ENCODE data around the gene OASL.

Gene OASL

DNA sequence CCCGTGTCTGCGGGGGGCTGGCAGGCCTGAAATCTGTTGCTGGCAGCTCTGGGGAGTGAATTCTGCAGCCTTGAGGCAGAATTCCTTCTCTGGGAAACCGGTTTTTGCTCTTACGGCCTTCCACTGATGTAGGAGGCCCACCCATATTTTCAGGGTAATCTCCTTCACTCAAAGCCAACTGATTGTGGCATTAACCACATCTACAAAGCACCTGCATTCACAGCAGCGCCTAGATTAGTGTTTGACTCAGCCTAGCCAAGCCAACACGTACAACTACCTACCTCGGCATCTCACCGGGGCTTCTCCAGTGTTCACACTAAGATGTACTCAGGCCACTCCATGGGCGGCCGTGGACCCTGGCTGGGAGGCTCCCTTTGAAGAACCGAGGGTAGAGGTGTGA is 38.5 kb downstream of the OASL start:
- no peak for DNase-seq (ENCODE audit: low read depth, low spot score)
- Histone ChIP-seq H3K4me1 (ENCODE audit: control insufficient read depth, insufficient read depth, low read length) (peaks cover 3% of the 10 kb centered on the region; the same call in 1 of the 2 replicates), H3K27me3 (ENCODE audit: control insufficient read depth, insufficient read depth, low read length) (no peaks in the 10 kb centered on the region), H3K27ac (ENCODE audit: low read length) (no peak overlapping the region), H3K9me3 (ENCODE audit: control insufficient read depth, insufficient read depth, low read length) (no peaks in the 10 kb centered on the region), H3K4me3 (ENCODE audit: low read length) (no peak overlapping the region), H3K36me3 (ENCODE audit: control insufficient read depth, insufficient read depth, low read length) (peaks cover 13% of the 10 kb centered on the region)
- WGBS (ENCODE audit: insufficient coverage, insufficient read length) = no CpG with 5 or more reads among the region's 11 CpGs

DNA sequence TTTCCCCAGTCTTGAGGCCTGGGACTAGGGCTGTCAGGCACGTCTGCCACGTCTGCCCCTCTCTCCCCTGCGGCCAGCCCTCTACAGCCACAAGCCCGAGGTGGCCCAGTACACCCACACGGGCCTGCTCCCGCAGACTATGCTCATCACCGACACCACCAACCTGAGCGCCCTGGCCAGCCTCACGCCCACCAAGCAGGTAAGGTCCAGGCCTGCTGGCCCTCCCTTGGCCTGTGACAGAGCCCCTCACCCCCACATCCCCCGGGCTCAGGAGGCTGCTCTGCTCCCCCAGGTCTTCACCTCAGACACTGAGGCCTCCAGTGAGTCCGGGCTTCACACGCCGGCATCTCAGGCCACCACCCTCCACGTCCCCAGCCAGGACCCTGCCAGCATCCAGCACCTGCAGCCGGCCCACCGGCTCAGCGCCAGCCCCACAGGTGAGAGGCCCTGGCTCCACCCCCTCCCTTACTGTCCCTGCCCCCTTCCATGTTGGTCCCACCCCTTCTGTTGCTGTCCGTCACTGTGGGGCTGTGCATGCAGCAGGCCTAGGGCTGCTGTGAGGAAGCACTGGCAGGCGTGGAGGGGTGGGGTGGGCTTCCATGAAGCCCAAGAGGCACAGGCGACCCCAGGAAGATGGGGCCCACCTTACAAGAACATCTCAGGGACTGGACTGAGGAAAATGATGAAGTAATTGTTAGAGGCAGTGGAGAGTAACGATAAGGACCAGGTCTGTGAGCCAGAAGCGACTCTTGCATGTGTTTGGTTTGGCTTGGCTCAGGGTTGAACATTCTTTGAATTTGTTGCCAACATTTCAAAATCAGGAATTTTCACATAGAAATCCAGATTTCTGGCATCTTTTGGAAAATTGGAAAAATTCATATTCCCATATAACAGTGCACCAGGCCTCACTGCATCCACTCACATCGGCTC is 39.6 kb downstream of the OASL start:
- no CpG with 5 or more reads among the region's 23 CpGs for WGBS (ENCODE audit: insufficient coverage, insufficient read length)
- Histone ChIP-seq H3K27me3 (ENCODE audit: control insufficient read depth, insufficient read depth, low read length) (no peaks in the 10 kb centered on the region), H3K4me3 (ENCODE audit: low read length) (no peak overlapping the region; the same call in 1 of the 2 replicates), H3K4me1 (ENCODE audit: control insufficient read depth, insufficient read depth, low read length) (peaks cover 3% of the 10 kb centered on the region; the same call in 1 of the 2 replicates), H3K9me3 (ENCODE audit: control insufficient read depth, insufficient read depth, low read length) (no peaks in the 10 kb centered on the region), H3K27ac (ENCODE audit: low read length) (no peak overlapping the region), H3K36me3 (ENCODE audit: control insufficient read depth, insufficient read depth, low read length) (peaks cover 9% of the 10 kb centered on the region)
- no peak for DNase-seq (ENCODE audit: low read depth, low spot score)

DNA sequence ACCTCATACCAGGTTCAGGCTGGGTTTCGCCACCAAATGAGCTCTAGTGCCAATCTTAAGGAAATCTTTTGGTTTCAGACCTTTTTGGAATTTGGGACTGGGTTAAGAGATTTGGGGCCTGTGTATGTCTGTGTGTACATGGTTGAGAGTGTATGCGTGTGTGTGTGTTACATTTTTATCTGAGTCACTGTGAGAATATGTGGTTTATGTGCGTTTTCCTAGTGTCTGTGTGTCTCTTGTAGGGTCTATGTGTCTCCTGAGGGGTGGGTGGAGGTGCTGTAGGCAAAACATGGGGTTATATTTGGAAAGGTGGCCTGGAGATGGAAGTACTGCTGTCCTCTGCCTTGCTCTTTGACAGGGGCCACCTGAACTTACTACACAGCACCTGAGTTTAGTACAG is 40.6 kb downstream of the OASL start:
- no peak for DNase-seq (ENCODE audit: low read depth, low spot score)
- Histone ChIP-seq H3K9me3 (ENCODE audit: control insufficient read depth, insufficient read depth, low read length) (no peaks in the 10 kb centered on the region), H3K27me3 (ENCODE audit: control insufficient read depth, insufficient read depth, low read length) (no peaks in the 10 kb centered on the region), H3K36me3 (ENCODE audit: control insufficient read depth, insufficient read depth, low read length) (peaks cover 2% of the 10 kb centered on the region; the same call in 1 of the 2 replicates), H3K4me3 (ENCODE audit: low read length) (no peak overlapping the region), H3K4me1 (ENCODE audit: control insufficient read depth, insufficient read depth, low read length) (peaks cover 3% of the 10 kb centered on the region; the same call in 1 of the 2 replicates), H3K27ac (ENCODE audit: low read length) (no peak overlapping the region)
- no CpG with 5 or more reads among the region's 3 CpGs for WGBS (ENCODE audit: insufficient coverage, insufficient read length)

DNA sequence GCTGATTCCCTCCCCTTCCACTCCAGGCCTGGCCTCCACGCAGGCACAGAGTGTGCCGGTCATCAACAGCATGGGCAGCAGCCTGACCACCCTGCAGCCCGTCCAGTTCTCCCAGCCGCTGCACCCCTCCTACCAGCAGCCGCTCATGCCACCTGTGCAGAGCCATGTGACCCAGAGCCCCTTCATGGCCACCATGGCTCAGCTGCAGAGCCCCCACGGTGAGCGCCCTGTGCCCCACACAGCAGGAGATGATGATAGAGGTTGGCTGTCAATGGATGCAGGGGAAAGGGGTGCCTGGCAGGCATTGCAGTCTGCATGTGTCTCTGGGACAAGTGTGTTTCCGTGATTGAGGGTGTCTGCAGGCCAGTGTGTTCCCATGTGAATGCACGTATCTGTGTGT is 41.6 kb downstream of the OASL start:
- no peak overlapping the region for H3K27ac ChIP-seq (ENCODE audit: low read length)
- peaks cover 2% of the 10 kb centered on the region; the same call in 1 of the 2 replicates for H3K36me3 ChIP-seq (ENCODE audit: control insufficient read depth, insufficient read depth, low read length)
- H3K4me3 ChIP-seq (ENCODE audit: low read length) = no peak overlapping the region
- no CpG with 5 or more reads among the region's 9 CpGs for WGBS (ENCODE audit: insufficient coverage, insufficient read length)
- peaks cover 3% of the 10 kb centered on the region; the same call in 1 of the 2 replicates for H3K4me1 ChIP-seq (ENCODE audit: control insufficient read depth, insufficient read depth, low read length)
- H3K9me3 ChIP-seq (ENCODE audit: control insufficient read depth, insufficient read depth, low read length) = no peaks in the 10 kb centered on the region
- no peaks in the 10 kb centered on the region for H3K27me3 ChIP-seq (ENCODE audit: control insufficient read depth, insufficient read depth, low read length)
- no peak for DNase-seq (ENCODE audit: low read depth, low spot score)

DNA sequence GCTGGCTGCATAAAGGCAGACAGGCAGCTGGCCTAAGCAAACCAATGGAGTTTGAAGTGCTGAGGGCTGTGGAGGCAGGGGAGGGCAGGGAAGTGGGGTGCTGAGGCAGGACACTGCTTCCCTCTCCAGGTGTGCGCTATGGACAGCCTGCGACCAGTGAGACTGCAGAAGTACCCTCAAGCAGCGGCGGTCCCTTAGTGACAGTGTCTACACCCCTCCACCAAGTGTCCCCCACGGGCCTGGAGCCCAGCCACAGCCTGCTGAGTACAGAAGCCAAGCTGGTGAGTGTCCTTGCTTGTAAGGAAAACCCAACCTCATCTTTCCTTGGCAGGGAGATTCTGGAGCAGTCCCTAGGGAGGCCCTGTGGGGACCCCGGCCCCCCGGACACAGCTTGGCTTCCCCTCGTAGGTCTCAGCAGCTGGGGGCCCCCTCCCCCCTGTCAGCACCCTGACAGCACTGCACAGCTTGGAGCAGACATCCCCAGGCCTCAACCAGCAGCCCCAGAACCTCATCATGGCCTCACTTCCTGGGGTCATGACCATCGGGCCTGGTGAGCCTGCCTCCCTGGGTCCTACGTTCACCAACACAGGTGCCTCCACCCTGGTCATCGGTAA is 42.8 kb downstream of the OASL start:
- Histone ChIP-seq H3K4me1 (ENCODE audit: control insufficient read depth, insufficient read depth, low read length) (peaks cover 3% of the 10 kb centered on the region; the same call in 1 of the 2 replicates), H3K9me3 (ENCODE audit: control insufficient read depth, insufficient read depth, low read length) (no peaks in the 10 kb centered on the region), H3K36me3 (ENCODE audit: control insufficient read depth, insufficient read depth, low read length) (no peaks in the 10 kb centered on the region), H3K27ac (ENCODE audit: low read length) (no peak overlapping the region), H3K4me3 (ENCODE audit: low read length) (no peak overlapping the region), H3K27me3 (ENCODE audit: control insufficient read depth, insufficient read depth, low read length) (no peaks in the 10 kb centered on the region)
- DNase-seq (ENCODE audit: low read depth, low spot score) = no peak
- no CpG with 5 or more reads among the region's 11 CpGs for WGBS (ENCODE audit: insufficient coverage, insufficient read length)

DNA sequence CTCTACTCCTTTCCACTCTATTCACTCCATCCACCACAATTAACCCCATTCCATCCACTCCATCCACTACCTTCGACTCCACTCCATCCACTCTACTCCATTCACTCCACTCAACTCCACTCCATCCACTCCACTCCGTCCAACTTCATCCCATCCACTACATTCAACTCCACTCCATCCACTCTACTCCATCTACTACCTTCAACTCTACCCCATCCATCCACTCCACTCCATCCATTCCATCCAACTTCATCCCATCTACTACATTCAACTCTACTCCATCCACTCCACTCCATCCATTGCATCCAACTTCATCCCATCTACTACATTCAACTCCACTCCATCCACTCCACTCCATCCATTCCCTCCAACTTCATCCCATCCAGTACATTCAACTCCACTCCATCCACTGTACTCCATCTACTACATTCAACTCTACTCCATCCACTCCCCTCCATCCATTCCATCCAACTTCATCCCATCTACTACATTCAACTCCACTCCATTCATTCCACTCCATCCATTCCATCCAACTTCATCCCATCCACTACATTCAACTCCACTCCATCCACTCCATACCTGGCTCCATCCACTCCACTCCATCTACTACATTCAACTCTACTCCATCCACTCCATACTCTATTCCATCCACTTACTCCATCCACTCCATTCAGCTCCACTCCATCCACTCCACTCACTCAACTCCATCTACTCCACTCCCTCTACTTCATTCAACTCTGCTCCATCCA is 44.3 kb downstream of the OASL start:
- DNase-seq (ENCODE audit: low read depth, low spot score) = no peak
- Histone ChIP-seq H3K4me3 (ENCODE audit: low read length) (no peak overlapping the region), H3K27me3 (ENCODE audit: control insufficient read depth, insufficient read depth, low read length) (no peaks in the 10 kb centered on the region), H3K4me1 (ENCODE audit: control insufficient read depth, insufficient read depth, low read length) (peaks cover 3% of the 10 kb centered on the region; the same call in 1 of the 2 replicates), H3K27ac (ENCODE audit: low read length) (no peak overlapping the region), H3K9me3 (ENCODE audit: control insufficient read depth, insufficient read depth, low read length) (no peaks in the 10 kb centered on the region), H3K36me3 (ENCODE audit: control insufficient read depth, insufficient read depth, low read length) (no peaks in the 10 kb centered on the region)
- 100% methylated on average over 2 of the region's 2 CpGs for WGBS (ENCODE audit: insufficient coverage, insufficient read length)

DNA sequence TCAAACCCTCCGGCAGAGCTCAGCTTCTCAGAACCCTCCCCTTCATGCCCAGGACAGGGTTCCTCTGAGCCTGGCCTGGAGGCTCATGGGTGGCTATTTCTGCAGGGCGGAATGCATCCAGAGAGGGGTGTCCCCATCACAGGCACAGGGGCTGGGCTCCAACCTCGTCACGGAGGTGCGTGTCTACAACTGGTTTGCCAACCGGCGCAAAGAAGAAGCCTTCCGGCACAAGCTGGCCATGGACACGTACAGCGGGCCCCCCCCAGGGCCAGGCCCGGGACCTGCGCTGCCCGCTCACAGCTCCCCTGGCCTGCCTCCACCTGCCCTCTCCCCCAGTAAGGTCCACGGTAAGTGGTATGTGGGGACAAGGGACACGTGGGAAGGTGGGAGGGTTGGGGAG is 45.0 kb downstream of the OASL start:
- H3K9me3 ChIP-seq (ENCODE audit: control insufficient read depth, insufficient read depth, low read length) = no peaks in the 10 kb centered on the region
- H3K36me3 ChIP-seq (ENCODE audit: control insufficient read depth, insufficient read depth, low read length) = no peaks in the 10 kb centered on the region
- WGBS (ENCODE audit: insufficient coverage, insufficient read length) = no CpG with 5 or more reads among the region's 15 CpGs
- no peaks in the 10 kb centered on the region for H3K27me3 ChIP-seq (ENCODE audit: control insufficient read depth, insufficient read depth, low read length)
- H3K4me1 ChIP-seq (ENCODE audit: control insufficient read depth, insufficient read depth, low read length) = 0 out of 2 replicates have a peak, but pooled peaks cover under 1% of the 10 kb centered on the region
- H3K27ac ChIP-seq (ENCODE audit: low read length) = no peak overlapping the region
- DNase-seq (ENCODE audit: low read depth, low spot score) = no peak
- H3K4me3 ChIP-seq (ENCODE audit: low read length) = no peak overlapping the region

DNA sequence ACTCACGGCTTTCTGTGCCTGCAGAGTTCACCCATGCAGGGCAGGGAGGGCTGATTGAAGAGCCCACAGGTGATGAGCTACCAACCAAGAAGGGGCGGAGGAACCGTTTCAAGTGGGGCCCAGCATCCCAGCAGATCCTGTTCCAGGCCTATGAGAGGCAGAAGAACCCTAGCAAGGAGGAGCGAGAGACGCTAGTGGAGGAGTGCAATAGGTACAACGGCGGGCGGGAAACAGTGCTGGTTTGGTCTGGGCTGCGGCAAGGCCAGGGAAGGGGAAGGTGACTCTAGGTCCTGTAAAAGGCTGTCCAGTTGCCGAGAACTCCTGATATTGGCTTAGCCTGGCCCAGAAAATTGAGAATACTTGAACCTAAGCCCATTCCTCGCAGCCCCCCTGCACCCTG is 45.5 kb downstream of the OASL start:
- Histone ChIP-seq H3K27ac (ENCODE audit: low read length) (no peak overlapping the region), H3K4me3 (ENCODE audit: low read length) (no peak overlapping the region), H3K4me1 (ENCODE audit: control insufficient read depth, insufficient read depth, low read length) (no peaks in the 10 kb centered on the region), H3K9me3 (ENCODE audit: control insufficient read depth, insufficient read depth, low read length) (no peaks in the 10 kb centered on the region), H3K36me3 (ENCODE audit: control insufficient read depth, insufficient read depth, low read length) (no peaks in the 10 kb centered on the region), H3K27me3 (ENCODE audit: control insufficient read depth, insufficient read depth, low read length) (no peaks in the 10 kb centered on the region)
- WGBS (ENCODE audit: insufficient coverage, insufficient read length) = no CpG with 5 or more reads among the region's 11 CpGs
- DNase-seq (ENCODE audit: low read depth, low spot score) = no peak

DNA sequence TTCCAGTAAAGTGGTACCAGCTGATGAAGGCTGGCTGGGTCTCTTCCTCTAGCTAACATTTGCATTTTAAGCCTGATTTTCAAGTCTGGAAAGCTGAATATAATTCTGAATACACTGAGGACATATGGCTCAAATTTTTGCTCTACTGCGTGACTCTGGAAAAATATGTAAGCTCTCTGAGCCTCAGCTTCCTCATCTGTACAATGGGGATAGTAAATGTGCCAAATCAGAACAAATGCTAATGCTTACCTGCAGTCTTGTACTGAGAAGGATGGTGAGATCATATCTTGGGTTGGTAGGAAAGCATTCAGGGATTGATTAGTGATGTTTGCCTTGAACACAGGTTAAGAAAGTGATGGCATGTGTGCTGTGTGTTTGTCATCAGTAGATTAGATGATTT is 46.1 kb downstream of the OASL start:
- H3K9me3 ChIP-seq (ENCODE audit: control insufficient read depth, insufficient read depth, low read length) = no peaks in the 10 kb centered on the region
- H3K36me3 ChIP-seq (ENCODE audit: control insufficient read depth, insufficient read depth, low read length) = no peaks in the 10 kb centered on the region
- H3K4me1 ChIP-seq (ENCODE audit: control insufficient read depth, insufficient read depth, low read length) = no peaks in the 10 kb centered on the region
- H3K27me3 ChIP-seq (ENCODE audit: control insufficient read depth, insufficient read depth, low read length) = no peaks in the 10 kb centered on the region
- no peak overlapping the region for H3K27ac ChIP-seq (ENCODE audit: low read length)
- no CpG with 5 or more reads among the region's 1 CpG for WGBS (ENCODE audit: insufficient coverage, insufficient read length)
- no peak overlapping the region for H3K4me3 ChIP-seq (ENCODE audit: low read length)
- no peak for DNase-seq (ENCODE audit: low read depth, low spot score)

DNA sequence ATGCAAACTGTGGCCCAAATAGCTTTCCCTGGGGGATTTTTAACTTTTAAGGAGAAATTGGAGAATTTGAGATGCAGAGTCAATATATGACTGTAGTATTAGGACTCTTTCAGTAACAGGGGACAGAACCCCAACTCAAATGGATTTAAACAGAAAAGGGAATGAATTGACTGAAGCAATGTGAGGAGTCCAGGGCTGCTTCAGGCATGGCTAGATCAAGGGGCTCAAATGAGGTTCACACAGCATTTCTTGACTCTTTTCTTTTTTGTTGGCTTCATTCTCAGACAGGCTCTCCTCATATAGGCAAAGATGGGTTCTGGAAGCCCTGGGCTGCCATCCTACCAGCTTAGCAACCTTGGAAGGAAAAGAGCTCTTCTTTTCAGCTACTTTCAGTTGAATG is 47.1 kb downstream of the OASL start:
- Histone ChIP-seq H3K27ac (ENCODE audit: low read length) (no peak overlapping the region), H3K4me1 (ENCODE audit: control insufficient read depth, insufficient read depth, low read length) (no peaks in the 10 kb centered on the region), H3K36me3 (ENCODE audit: control insufficient read depth, insufficient read depth, low read length) (no peaks in the 10 kb centered on the region), H3K27me3 (ENCODE audit: control insufficient read depth, insufficient read depth, low read length) (no peaks in the 10 kb centered on the region), H3K9me3 (ENCODE audit: control insufficient read depth, insufficient read depth, low read length) (no peaks in the 10 kb centered on the region), H3K4me3 (ENCODE audit: low read length) (no peak overlapping the region)
- DNase-seq (ENCODE audit: low read depth, low spot score) = no peak

All from iPS DF 6.9 (cell line).